HL-60/S4 treated with retinoic acid at 250 ng/mL for 4 days and 3 days (cell line): ENCODE data around the gene S100PBP.
"Not testable (repeated sequence)": the region's sequence is repeated elsewhere in the genome, so short reads cannot be mapped to it uniquely, and the experiment has no call there.

Experiments used
- in situ Hi-C: fragments of 300-500 bp; cut with MboI; formaldehyde crosslinking; loops from 2 replicates; pipeline ENCODE4 v1.7.0; 2022; ENCODE audit warnings: low sequenced_read_pairs

Gene S100PBP

DNA sequence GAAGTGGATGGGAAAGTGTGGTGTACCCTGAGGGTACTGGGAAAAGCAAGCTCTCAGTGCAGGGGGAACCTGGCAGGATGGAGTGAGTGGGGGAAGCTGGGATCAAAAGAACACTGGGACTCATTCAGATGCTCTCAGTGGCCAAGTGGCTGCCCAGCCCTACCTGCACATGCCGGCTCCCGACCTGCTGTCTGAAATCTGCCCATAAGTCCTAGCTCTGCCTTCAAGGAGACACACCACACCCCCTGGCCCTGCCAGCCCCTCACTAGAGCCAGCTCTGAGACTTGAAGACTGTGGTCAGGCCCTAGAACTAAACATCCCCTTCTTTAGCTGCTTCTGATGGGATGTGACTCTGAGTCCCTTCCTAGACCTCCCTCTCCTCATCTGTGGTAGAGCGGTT, 81.5 kb downstream of the S100PBP start:
- in situ Hi-C loops: no loop called here

DNA sequence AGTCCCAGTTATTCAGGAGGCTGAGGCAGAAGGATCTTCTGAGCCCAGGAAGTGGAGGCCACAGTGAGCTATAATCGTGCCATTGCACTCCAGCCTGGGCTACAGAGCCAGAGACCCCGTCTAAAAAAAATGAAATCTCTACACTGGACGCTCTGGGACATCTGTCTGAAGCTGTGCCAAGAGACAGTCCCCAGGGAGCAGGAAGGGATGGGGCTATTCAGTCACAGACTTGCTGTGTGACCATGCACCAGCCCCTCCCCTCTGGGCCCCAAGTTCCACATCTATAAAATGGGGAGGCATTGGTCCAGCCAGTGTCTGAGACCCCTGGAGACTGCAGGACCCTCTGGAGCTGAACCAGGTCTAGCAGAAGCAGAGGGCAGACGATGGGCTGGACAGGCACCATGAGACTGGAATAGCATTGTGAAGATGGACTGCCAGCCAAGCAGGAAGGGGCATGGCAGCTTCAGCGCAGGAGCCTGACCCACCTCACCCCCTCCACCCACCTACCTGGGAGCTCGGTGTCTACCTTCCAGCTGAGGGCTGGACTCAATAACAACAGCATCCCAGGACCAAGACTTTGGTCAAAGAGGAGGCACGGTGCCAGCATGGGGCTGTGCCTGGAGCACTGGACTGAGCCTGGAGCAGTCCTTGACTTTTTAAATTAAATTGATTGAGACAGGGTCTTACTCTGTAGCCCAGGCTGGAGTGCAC, 82.3 kb downstream of the S100PBP start:
- in situ Hi-C loops: no loop called here

DNA sequence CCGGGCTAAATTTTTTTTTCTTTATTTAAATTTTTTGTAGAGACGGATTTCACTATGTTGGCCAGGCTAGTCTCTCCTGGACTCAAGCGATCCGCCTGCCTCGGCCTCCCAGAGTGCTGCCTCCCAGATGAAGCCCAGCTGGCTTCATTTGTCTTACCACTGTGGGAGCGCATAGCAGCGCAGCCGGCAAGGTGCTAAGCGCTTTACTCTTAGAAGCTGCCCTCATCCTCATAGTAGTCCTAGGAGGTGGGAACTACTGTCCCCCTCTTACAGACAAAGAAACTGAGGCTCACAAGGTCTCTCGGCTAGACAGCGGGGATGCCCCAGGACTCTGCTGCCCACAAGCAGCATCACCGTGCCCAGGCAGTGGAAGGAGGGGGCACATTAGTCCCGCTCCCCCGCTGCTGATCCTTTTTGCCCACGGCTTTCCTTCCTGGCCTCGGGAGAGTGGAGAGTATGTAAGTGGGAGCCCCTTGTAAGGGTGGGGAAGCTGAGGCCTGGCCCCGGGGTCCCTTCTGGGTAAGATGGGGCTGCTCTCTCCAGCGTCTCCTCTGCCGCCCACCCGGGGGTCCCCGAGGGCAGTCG, 83.0 kb downstream of the S100PBP start:
- in situ Hi-C loops: no loop called here

DNA sequence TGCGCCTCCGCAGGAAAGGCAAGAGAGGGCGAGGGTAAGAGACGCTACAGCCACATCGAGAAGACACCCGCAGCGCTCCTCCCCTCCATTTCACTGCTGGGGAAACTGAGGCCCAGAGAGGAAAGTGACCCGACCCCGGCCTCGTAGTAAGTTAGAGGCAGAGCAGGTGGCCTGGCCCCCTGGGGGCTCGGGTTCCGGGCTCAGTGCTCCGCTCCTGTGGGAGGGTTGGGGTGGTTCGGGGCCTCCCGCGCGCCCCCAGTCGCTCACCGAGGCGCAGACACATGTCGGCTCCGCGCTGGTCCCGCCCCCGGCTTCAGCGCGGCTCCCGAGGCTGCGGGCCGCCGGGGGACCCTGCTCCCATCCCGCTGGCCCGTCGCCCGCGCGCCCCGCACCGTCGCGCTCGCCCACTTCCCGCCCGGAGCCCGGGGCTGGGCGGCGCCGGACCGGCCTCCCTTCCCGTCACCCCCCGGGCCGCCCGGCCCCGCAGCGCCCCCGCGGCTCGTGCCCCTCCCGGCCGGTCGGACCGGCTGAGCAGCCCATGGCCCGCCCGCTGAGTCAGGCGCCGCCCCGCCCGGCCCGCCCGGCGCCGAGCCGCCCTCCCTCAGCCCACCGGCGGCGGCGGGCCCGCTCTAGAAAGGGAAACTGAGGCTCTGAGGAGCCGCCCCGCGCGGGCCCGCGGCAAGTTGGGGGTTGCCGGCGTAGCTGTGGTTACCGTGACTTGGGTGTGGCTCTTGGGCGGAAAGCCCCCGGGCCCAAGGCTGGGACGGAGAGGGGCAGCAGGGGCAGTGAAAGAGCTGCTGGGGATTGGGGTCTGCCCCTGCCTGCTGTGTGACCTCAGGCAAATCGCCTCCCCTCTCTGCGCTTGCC, 83.7 kb downstream of the S100PBP start, which contains the start of gene TMEM54:
TSS of gene TMEM54 (minus strand) at position 434 of the 867 bp plus-strand sequence. CDS start at position 283, 151 bp downstream.
- in situ Hi-C loops: no loop called here

DNA sequence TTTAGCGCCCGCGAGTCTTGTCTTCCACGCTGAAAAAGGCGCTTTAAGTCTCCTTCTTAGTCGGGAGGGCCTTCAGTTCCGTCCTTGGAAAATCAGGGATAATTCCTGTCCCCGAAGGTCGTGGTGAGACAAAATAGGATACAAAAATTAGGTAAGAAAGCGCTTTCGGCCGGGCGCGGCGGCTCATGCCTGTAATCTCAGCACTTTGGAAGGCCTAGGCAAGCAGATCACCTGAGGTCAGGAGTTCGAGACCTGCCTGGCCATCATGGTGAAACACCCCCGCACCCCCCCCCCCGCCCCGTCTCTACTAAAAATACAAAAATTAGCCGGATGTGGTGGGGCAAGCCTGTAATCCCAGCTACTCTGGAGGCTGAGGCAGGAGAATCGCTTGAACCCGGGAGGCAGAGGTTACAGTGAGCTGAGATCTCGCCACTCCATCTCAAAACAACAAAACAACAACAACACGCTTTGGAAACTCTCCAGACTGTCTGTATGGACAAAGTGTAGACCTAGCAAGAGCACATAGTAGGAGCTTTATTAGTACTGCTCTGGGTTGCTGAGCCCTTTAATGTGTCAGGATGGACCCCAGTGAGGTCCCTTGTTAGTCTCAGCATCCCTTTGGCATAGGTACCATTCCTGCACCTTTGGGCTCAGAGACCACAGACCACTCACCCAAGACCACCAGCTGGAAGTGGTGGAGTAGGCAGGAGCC, 84.5 kb downstream of the S100PBP start:
- in situ Hi-C loops: no loop called here

DNA sequence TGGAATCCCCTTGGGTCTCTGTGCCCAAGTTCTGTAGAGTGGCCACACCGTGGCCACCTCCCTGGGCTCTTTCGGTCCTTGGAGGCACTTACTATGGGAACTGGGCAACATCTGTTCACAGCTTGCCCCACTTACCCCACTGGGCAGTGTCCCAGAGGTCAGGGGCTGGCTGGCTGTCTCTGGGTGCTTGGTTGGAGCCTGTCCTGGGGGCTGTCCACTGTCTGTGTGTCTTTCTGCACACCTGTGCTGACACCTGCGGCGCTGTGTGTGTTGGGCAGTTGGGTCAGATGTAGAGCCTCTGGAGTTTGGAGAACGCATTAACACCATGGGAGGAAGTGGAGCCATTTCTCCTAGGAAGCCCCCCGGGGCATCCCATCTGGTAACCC, 85.1 kb downstream of the S100PBP start:
- in situ Hi-C loops: no loop called here

DNA sequence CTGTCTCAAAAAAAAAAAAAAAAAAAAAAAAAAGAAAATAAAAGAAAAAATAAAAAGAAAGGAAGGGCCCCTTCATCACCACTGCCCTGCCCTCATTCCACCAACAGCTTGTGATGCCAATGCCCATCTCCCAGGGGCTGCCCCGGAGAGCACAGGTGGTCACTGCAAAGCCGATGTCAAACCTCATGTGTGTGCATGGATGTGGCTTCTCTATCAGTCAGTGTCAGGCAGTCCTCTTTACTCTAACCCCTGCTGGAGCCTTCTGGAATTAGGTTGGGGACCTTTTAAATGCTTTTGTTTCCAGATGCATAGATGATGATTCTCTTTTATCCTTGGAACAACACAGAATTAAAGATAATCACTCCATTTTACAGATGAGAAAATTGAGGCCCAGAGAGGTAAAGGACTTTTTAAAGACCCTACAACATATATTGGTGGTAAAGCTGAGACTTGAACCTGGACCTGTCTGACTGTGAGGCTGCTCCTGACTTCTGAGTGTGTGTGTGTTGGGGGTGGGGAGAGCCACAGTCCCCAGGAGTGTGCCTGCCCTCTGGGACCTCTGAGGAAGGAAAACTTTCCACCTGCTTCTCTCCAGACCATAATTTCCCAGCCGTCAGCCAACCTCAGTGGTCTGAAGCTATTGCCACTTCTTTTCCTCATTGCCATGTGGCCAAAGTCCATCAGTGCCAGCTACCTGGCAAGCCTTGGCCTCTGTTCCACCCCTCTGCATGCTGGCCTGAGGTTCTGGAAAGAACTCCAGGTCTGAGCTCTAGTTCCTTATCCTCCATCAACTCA, 86.7 kb downstream of the S100PBP start:
- in situ Hi-C loops: no loop called here

DNA sequence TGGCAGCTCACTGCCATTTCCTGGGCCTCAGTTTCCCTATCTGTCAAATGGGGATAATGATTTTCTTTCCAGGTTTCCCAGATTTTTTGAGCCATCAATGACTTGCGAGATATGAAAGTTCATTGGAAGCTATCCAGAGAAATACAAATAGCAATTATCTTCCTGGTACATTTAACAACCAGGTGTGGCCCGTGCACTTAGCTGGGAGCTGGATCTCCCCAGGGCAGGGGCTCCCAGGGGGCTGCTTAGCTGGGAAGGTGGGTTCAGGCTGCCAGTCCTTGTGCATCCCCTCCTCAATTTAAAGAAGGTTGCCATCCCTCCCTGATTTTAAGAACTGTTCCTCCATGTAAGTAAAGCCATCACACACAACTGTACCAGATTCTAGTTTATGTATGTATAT, 87.3 kb downstream of the S100PBP start:
- in situ Hi-C loops: no loop called here

DNA sequence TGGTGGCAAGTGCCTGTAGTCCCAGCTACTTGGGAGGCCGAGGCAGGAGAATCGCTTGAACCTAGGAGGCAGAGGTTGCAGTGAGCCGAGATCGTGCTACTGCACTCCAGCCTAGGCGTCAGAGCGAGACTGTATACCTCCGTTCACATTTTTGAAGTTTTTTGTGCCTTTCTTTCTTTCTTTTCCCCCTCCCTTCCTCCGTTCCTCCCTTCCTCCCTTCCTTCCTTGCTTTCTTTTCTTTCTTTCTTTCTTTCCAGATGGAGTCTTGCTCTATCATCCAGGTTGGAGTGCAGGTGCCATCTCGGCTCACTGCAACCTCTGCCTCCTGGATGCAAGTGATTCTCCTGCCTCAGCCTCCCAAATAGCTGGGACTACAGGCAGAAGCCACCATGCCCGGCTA, 88.1 kb downstream of the S100PBP start:
- in situ Hi-C loops: not testable (repeated sequence)

DNA sequence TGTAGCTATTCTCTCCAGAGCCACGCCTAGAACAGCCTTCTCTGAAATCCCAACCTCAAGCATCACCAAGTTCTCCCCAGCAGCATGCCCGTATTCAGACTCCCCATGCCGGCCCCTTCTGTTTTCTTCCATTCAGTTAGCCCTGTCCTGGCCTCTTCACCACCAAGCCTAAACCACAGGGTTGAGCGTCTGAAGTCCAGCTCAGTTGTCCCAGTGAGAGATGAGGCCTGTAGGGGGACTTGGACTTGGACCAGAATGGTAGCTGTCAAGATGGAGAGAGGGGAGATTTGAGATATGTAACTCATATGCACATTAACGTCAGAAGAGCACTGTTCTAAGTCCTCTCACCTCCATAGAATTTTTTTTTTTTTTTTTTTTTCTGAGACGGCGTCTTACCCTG, 89.2 kb downstream of the S100PBP start:
- in situ Hi-C loops: no loop called here

DNA sequence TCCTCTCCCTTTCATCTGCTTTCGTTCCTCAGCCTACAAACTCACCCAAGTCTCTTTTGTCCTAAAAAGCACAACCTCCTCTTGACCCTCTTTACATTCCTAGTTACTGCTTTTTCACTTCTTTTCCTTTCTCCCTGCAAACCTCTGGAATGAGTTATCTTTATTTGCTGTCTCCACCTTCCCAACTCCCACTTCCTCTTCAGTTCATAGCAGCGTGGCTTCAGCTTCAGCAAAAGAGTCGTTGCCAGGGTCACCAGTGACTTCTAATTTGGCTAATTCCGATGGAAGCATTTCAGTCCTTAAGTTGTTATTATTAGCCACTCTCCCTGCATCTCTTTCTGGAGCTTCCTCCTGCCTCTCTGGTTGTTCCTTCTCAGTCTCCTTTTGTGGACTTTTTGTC, 90.0 kb downstream of the S100PBP start:
- in situ Hi-C loops: no loop called here
